Smooth muscle cell (in vitro differentiated cells): ENCODE data around the gene EIF2AK2. TPM values are rescaled to one million over a fixed set of nuclear protein-coding genes. Genes with fewer than 3 reads are reported as not detected.

Source experiments
- DNase-seq: peaks from one replicate; lab custom pipeline; 2025; ENCODE audit not compliant: unreplicated experiment; lab: John Stamatoyannopoulos, UW
- H2AFZ ChIP-seq: fragments of 200-600 bp; sonication (generic); 2 replicates; pipeline ENCODE4 v1.6.0; 2016; ENCODE audit warnings: antibody characterized with exemption, low read depth, mild to moderate bottlenecking
- H3F3A ChIP-seq: fragments of 200-600 bp; sonication (generic); 2 replicates; pipeline ENCODE4 v1.6.0; 2017; ENCODE audit warnings: antibody characterized with exemption, low read depth
- H3K27ac ChIP-seq: fragments of 200-600 bp; sonication (generic); 2 replicates; pipeline ENCODE4 v1.5.1; 2016; ENCODE audit warnings: low read depth, mild to moderate bottlenecking
- H3K27me3 ChIP-seq: fragments of 200-600 bp; sonication (generic); 2 replicates; pipeline ENCODE4 v1.6.1; 2016; ENCODE audit warnings: low read depth, mild to moderate bottlenecking
- H3K36me3 ChIP-seq: fragments of 200-600 bp; sonication (generic); 2 replicates; pipeline ENCODE4 v1.5.1; 2016; ENCODE audit warnings: low read depth
- H3K4me1 ChIP-seq: fragments of 200-600 bp; sonication (generic); 2 replicates; pipeline ENCODE4 v1.5.1; 2016; ENCODE audit warnings: low read depth
- H3K4me2 ChIP-seq: fragments of 200-600 bp; sonication (generic); 2 replicates; pipeline ENCODE4 v1.6.0; 2016; ENCODE audit warnings: mild to moderate bottlenecking
- H3K4me3 ChIP-seq: fragments of 200-600 bp; sonication (generic); 2 replicates; pipeline ENCODE4 v1.5.1; 2016; ENCODE audit warnings: mild to moderate bottlenecking
- H3K79me2 ChIP-seq: fragments of 200-600 bp; sonication (generic); 2 replicates; pipeline ENCODE4 v1.6.0; 2016; ENCODE audit warnings: low read depth, mild to moderate bottlenecking
- H3K9ac ChIP-seq: fragments of 200-600 bp; sonication (generic); 2 replicates; pipeline ENCODE4 v1.6.0; 2016; ENCODE audit warnings: low read depth
- H3K9me3 ChIP-seq: fragments of 200-600 bp; sonication (generic); replicated peaks from 2 replicates; pipeline ENCODE4 v1.5.1; 2016; ENCODE audit warnings: low read depth
- H4K20me1 ChIP-seq: fragments of 200-600 bp; sonication (generic); 2 replicates; pipeline ENCODE4 v1.6.0; 2016; ENCODE audit warnings: low read depth
- WGBS: methylation state at CpG from one replicate; pipeline ENCODE4 v1.1.7; 2016; ENCODE audit warnings: low lambda C conversion rate; 5-methylcytosine and 5-hydroxymethylcytosine counted together
- polyA plus RNA-seq: library from polyadenylated mRNA; unstranded; fragments of >200 nt; fragmentation: Nextera tagmentation; extraction: Ambion mirVana; gene quantifications from 2 replicates; pipeline ENCODE4 v1.2.1, GENCODE V29; 2016
- total RNA-seq: library from RNA; depleted of rRNA; stranded (reverse); fragments of >200 nt; gene quantifications from 2 replicates; pipeline ENCODE4 v1.2.3, GENCODE V29; 2014
- TF ChIP-seq, protein P1 (sequence below): fragments of 200-600 bp; sonication (generic); IDR thresholded peaks from 2 replicates; pipeline ENCODE4 v1.5.1; 2017; ENCODE audit warnings: borderline replicate concordance, mild to moderate bottlenecking, antibody characterized with exemption; ENCODE audit not compliant: insufficient read depth, poor library complexity, severe bottlenecking

Gene EIF2AK2
- total and polyA plus RNA-seq, 2 experiments from 2014 or later, result 21.0 to 32.9 TPM

DNA sequence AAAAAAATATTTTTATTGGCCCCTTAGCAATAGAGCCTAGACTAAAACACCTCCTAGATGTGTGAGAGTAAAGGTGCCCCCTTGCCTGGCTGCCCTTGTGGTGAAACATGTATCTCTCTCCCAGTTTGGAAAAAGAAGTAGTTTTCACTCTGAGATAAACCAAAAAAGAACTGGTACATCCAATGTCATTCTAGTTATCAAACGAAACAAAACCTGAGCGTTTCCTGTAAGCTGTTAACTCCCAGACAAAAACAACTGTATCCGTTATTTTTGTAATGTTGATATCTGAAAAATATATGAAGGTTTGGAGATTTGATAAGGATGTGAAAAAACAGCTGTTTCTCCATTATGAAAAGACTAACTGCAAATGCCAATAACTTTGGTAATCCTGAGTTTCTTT is 96.9 kb downstream of the EIF2AK2 start:
- TF ChIP-seq, protein P1, sequence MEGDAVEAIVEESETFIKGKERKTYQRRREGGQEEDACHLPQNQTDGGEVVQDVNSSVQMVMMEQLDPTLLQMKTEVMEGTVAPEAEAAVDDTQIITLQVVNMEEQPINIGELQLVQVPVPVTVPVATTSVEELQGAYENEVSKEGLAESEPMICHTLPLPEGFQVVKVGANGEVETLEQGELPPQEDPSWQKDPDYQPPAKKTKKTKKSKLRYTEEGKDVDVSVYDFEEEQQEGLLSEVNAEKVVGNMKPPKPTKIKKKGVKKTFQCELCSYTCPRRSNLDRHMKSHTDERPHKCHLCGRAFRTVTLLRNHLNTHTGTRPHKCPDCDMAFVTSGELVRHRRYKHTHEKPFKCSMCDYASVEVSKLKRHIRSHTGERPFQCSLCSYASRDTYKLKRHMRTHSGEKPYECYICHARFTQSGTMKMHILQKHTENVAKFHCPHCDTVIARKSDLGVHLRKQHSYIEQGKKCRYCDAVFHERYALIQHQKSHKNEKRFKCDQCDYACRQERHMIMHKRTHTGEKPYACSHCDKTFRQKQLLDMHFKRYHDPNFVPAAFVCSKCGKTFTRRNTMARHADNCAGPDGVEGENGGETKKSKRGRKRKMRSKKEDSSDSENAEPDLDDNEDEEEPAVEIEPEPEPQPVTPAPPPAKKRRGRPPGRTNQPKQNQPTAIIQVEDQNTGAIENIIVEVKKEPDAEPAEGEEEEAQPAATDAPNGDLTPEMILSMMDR, result no peak
- Histone ChIP-seq H2AFZ (no peak overlapping the region), H3F3A (no peaks in the 10 kb centered on the region), H3K36me3 (peaks cover 31% of the 10 kb centered on the region), H3K4me2 (no peak overlapping the region), H3K4me1 (no peaks in the 10 kb centered on the region), H3K9me3 (no peaks in the 10 kb centered on the region), H3K27me3 (no peaks in the 10 kb centered on the region), H3K79me2 (no peaks in the 10 kb centered on the region), H3K4me3 (no peak overlapping the region), H3K9ac (no peak overlapping the region), H4K20me1 (no peaks in the 10 kb centered on the region), H3K27ac (no peak overlapping the region)
- 97% methylated on average over 3 of the region's 3 CpGs for WGBS
- no peak for DNase-seq

DNA sequence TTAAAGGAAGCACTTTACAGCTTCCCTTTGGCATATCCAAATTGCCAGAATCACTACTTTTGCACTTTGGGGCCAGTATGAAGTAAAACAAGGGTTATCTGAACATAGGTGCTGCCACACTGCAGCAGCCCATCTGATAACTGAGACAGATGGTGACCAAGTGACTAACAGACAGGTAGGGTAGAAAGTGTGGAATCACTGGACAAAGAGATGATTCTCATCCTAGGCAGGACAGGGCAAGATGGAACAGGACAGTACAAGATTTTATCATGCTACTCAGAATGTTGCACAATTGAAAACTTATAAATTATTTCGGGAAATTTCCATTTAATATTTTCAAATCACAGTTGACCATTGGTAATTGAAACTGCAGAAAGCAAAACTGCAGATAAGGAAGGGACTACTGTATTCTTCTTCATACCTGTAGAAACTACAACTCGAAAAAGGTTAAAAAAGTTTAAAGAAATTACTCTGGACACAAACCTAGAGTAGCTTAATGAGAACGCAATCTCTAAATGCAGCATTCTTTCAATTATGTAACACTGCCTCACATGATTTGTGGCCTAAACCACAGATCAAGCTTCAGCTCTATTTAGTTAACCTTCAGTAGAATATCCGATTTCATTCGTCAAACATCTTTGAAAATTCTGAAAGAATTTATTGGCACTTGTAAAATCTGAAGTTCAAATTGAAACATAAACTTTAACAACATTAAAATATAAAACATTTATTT is 104.0 kb downstream of the EIF2AK2 start:
- WGBS, result 97% methylated on average over 5 of the region's 5 CpGs

More for the DNA sequence above, 104.0 kb downstream of the EIF2AK2 start:
- no peaks in the 10 kb centered on the region for H3K79me2 ChIP-seq
- H3K4me2 ChIP-seq, result no peak overlapping the region
- H3K27me3 ChIP-seq, result no peaks in the 10 kb centered on the region
- H4K20me1 ChIP-seq, result no peaks in the 10 kb centered on the region
- no peak overlapping the region for H3K9ac ChIP-seq
- H3F3A ChIP-seq, result no peaks in the 10 kb centered on the region
- H3K36me3 ChIP-seq, result peaks cover 12% of the 10 kb centered on the region
- no peaks in the 10 kb centered on the region for H3K9me3 ChIP-seq
- TF ChIP-seq, protein P1, result no peak
- no peak overlapping the region for H3K27ac ChIP-seq
- H3K4me1 ChIP-seq, result no peaks in the 10 kb centered on the region
- no peak for DNase-seq
- no peak overlapping the region for H2AFZ ChIP-seq
- no peak overlapping the region for H3K4me3 ChIP-seq

Other genes starting within 250 kb of the EIF2AK2 start
- 17.4 and 19.6 TPM in 2 replicates for gene STRN, start 190.4 kb downstream of the EIF2AK2 start, total RNA-seq
- gene STRN, start 190.4 kb downstream of the EIF2AK2 start, polyA plus RNA-seq, result 4.6 and 8.1 TPM in 2 replicates
- 14.7 and 18.7 TPM in 2 replicates for gene HEATR5B, start 72.6 kb downstream of the EIF2AK2 start, total RNA-seq
- gene HEATR5B, start 72.6 kb downstream of the EIF2AK2 start, polyA plus RNA-seq, result 4.4 and 7.0 TPM in 2 replicates
- gene GPATCH11, start 72.5 kb downstream of the EIF2AK2 start, total RNA-seq, result 7.7 and 9.8 TPM in 2 replicates
- gene GPATCH11, start 72.5 kb downstream of the EIF2AK2 start, polyA plus RNA-seq, result 3.9 TPM in 2 replicates
- not detected in 2 replicates for gene SULT6B1, start 31.7 kb upstream of the EIF2AK2 start, total RNA-seq
- gene SULT6B1, start 31.7 kb upstream of the EIF2AK2 start, polyA plus RNA-seq, result not detected in 2 replicates
- 9.5 and 10.8 TPM in 2 replicates for gene CEBPZOS, start 39.5 kb upstream of the EIF2AK2 start, total RNA-seq
- gene CEBPZOS, start 39.5 kb upstream of the EIF2AK2 start, polyA plus RNA-seq, result 7.8 and 10.1 TPM in 2 replicates
- 41.8 and 51.4 TPM in 2 replicates for gene CEBPZ, start 74.6 kb upstream of the EIF2AK2 start, total RNA-seq
- 18.9 and 19.1 TPM in 2 replicates for gene CEBPZ, start 74.6 kb upstream of the EIF2AK2 start, polyA plus RNA-seq
- gene NDUFAF7, start 74.7 kb upstream of the EIF2AK2 start, total RNA-seq, result 14.5 and 46.9 TPM in 2 replicates
- gene NDUFAF7, start 74.7 kb upstream of the EIF2AK2 start, polyA plus RNA-seq, result 13.4 and 16.5 TPM in 2 replicates
- gene PRKD3, start 167.9 kb upstream of the EIF2AK2 start, total RNA-seq, result 62.0 and 73.4 TPM in 2 replicates
- 18.5 and 18.8 TPM in 2 replicates for gene PRKD3, start 167.9 kb upstream of the EIF2AK2 start, polyA plus RNA-seq
- 0.54 and 0.58 TPM in 2 replicates for gene QPCT, start 187.7 kb upstream of the EIF2AK2 start, total RNA-seq
- gene QPCT, start 187.7 kb upstream of the EIF2AK2 start, polyA plus RNA-seq, result 0.27 and 2.0 TPM in 2 replicates